Right atrium auricular region (tissue), 2 donors: ENCODE data around the gene PEX6. TPM values are rescaled to one million over a fixed set of nuclear protein-coding genes. Genes with fewer than 3 reads are reported as not detected.

Experiments used
- DNase-seq: peaks from one replicate; pipeline ENCODE4 v3.0.0-alpha.2; 2019; ENCODE audit warnings: low spot score
- H3K27ac ChIP-seq, 2 donors: fragments of 200-600 bp; sonication (generic); 1 replicate in 1 of 2; 2 replicates in 1 of 2; pipeline ENCODE4 v1.5.1; 2016 to 2019
- H3K27me3 ChIP-seq, 2 donors: fragments of 200-600 bp; sonication (generic); one replicate each; pipeline versions ENCODE4 v1.5.1 to v1.6.0; 2017 to 2019
- H3K36me3 ChIP-seq: fragments of 200-600 bp; sonication (generic); one replicate; pipeline ENCODE4 v1.5.1; 2016
- H3K4me1 ChIP-seq, 2 donors: fragments of 200-600 bp; sonication (generic); one replicate each; pipeline versions ENCODE4 v1.5.1 to v1.6.0; 2017 to 2019
- H3K4me3 ChIP-seq, 2 donors: fragments of 200-600 bp; sonication (generic); 1 replicate in 1 of 2; 2 replicates in 1 of 2; pipeline ENCODE4 v1.5.1; 2017 to 2019; ENCODE audit warnings: mild to moderate bottlenecking in 1 of 2, moderate library complexity in 1 of 2
- H3K9me3 ChIP-seq, 2 donors: fragments of 200-600 bp; sonication (generic); one replicate each; pipeline ENCODE4 v1.5.1; 2019
- total RNA-seq, 2 donors: library from RNA; depleted of rRNA; stranded (reverse); fragments of >200 nt; gene quantifications; one replicate each; pipeline ENCODE4 v1.1.0, GENCODE V29; 2016
- TF ChIP-seq, protein P1 (sequence below), 2 donors: fragments of 200-600 bp; sonication (generic); IDR thresholded peaks; one replicate each; pipeline ENCODE4 v1.5.1; 2019; ENCODE audit warnings: antibody characterized with exemption in 2 of 2

The PEX6 gene
- total RNA-seq, 2 donors from 2014 or later: 11.7 to 16.7 TPM

DNA sequence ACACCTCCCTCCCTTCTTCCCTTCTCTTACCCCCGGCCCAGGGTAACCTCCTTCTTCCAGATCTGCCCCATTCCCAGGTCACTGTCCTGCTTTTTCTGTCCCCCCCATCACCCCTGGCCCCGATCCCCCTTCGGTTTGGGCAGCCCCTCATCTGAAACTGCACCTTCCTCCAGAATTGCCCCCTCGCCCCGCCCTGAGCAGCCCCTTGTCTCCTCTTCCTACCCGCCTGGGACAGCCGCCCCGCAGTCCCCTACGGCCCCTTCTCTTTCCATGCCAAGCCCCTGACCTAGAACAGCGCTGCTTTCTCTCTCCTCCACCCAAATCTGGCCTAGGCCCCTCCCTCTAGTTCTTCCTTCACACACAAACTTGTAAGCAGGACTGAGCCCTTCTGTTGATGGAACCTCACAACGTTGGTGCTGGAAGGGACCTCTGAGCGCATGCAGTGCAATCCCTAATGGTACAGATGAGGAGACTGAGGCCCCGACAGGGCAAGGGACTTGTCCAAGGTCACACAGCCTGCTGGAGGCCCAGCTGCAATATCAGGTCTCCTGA lies 6.0 kb upstream of the PEX6 start:
- Histone ChIP-seq H3K27me3 (no peaks in the 10 kb centered on the region), H3K27ac (peak overlapping the region; percentile 78 to 87), H3K4me1 (peaks cover 0 to 52% of the 10 kb centered on the region in 2 donors), H3K36me3 (peaks cover 8% of the 10 kb centered on the region), H3K9me3 (no peaks in the 10 kb centered on the region), H3K4me3 (peak overlapping the region; percentile 67 to 95)
- no peak for DNase-seq
- TF ChIP-seq, protein P1, sequence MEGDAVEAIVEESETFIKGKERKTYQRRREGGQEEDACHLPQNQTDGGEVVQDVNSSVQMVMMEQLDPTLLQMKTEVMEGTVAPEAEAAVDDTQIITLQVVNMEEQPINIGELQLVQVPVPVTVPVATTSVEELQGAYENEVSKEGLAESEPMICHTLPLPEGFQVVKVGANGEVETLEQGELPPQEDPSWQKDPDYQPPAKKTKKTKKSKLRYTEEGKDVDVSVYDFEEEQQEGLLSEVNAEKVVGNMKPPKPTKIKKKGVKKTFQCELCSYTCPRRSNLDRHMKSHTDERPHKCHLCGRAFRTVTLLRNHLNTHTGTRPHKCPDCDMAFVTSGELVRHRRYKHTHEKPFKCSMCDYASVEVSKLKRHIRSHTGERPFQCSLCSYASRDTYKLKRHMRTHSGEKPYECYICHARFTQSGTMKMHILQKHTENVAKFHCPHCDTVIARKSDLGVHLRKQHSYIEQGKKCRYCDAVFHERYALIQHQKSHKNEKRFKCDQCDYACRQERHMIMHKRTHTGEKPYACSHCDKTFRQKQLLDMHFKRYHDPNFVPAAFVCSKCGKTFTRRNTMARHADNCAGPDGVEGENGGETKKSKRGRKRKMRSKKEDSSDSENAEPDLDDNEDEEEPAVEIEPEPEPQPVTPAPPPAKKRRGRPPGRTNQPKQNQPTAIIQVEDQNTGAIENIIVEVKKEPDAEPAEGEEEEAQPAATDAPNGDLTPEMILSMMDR (IDR thresholded peaks at IDR 0.05): no peak

DNA sequence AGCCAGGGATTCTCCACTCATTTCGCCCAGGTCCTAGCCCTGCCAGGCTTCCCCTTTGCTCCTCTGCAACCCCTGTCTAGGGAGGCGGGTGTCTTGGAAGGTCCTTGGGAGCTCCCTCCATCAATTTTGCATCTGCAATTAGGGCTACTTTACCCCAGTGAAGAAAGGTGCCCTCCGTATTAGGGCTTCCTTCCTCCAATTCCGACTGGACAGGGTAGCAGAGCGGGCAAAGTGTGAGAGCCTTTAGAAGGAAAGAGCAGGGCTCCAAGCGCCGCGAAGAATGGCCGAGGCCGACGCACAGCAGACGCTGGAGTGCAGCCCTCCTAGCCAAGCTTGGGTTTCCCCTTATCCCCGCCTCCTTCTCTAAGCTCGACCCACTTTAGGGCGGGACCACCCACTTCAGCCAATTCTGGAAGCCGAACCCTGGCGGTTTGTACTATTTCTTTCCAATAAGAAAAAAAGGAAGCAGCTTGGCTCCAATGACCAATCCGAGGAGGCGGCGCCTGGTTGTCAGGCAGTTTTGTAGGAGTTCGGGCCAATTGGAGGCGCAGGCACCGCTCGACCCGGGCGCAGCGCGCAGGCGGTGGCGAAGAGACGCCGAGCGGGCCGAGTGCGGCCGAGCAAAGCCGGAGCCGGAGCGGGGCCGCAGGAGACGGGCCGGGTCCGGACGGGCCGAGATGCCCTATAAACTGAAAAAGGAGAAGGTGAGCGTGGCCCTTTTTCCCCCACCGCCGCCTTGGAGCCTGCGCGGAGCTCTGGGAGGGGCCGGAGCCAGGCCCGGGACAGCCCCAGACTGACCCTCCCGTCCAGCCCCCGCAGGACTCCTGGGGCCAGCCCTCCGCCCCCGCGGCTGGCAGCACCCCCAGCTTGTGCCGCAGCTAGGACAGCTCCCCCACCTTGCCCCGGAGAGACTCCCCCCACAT lies 5.3 kb upstream of the PEX6 start, which contains the start of gene PPP2R5D:
TSS of gene PPP2R5D (plus strand) at position 570 of the 923 bp plus-strand sequence. CDS start at position 678, 108 bp downstream.
- peak; percentile 99 for DNase-seq
- TF ChIP-seq, protein P1 (IDR thresholded peaks at IDR 0.05): no peak
- H3K4me3 ChIP-seq: peak within 1 kb of the TSS; percentile 67 to 95
- no peaks in the 10 kb centered on the region for H3K9me3 ChIP-seq
- H3K27ac ChIP-seq: peak within 1 kb of the TSS; percentile 78 to 87
- peaks cover 0 to 58% of the 10 kb centered on the region in 2 donors for H3K4me1 ChIP-seq
- peaks cover under 1% of the 10 kb centered on the region for H3K36me3 ChIP-seq
- no peaks in the 10 kb centered on the region for H3K27me3 ChIP-seq

DNA sequence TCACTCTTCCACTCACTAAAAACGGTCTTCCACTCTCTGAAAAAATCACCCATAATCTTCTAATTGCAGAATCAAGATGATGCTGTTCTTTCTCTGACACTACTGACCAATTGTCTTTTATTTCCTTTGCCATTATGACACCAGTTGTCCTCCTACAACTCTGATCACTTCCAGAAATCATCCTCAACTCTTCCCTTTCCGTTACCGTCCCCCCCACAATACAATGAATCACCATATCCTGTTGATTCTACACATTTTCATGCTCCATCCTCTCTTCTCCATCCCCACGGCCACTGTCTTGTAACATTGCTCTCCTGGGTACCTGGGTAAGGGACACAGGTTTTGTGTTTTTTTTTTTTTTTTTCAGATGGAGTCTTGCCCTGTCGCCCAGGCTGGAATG lies 2.9 kb upstream of the PEX6 start:
- no peak overlapping the region for H3K4me3 ChIP-seq
- TF ChIP-seq, protein P1 (IDR thresholded peaks at IDR 0.05): no peak
- no peaks in the 10 kb centered on the region for H3K27me3 ChIP-seq
- H3K4me1 ChIP-seq: peaks cover 0 to 46% of the 10 kb centered on the region in 2 donors
- no peaks in the 10 kb centered on the region for H3K9me3 ChIP-seq
- no peaks in the 10 kb centered on the region for H3K36me3 ChIP-seq
- H3K27ac ChIP-seq: no peak overlapping the region
- DNase-seq: no peak

DNA sequence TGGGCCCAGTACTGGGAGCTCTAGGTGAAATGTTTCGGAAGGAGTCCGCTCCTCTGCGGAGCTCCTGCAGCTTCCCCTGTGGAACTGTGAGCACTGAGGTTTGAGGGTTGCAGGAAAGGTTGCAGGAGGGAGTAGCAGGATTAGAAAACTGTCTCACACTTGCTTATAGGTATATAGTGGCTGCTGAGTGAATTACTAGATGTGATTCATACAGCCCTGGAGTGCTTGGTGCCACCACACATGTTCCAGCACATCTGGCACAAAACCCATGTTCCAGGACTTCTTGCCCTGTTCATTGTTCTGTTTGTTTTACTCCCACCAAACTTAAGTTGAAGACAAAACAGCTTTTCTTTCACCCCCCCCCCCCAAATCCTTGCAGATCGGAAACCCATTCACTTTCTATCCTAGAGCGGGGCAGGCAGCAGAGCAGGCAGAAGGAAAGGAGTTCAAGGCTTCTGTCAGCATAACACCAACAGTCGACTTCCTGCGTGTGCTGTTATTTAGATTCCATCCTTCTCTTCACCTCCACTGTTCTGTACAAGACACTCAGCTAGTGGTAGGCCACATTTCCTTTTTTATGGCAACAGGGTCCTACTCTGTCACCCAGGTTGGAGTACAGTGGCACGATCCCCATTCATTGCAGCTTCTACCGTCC lies 669 bp upstream of the PEX6 start:
- H3K36me3 ChIP-seq: no peaks in the 10 kb centered on the region
- DNase-seq: no peak
- peak overlapping the region; percentile 71 to 95 for H3K4me3 ChIP-seq
- TF ChIP-seq, protein P1 (IDR thresholded peaks at IDR 0.05): no peak
- H3K27me3 ChIP-seq: no peaks in the 10 kb centered on the region
- H3K27ac ChIP-seq: peak overlapping the region; percentile 84
- H3K4me1 ChIP-seq: peaks cover 0 to 25% of the 10 kb centered on the region in 2 donors
- no peaks in the 10 kb centered on the region for H3K9me3 ChIP-seq

DNA sequence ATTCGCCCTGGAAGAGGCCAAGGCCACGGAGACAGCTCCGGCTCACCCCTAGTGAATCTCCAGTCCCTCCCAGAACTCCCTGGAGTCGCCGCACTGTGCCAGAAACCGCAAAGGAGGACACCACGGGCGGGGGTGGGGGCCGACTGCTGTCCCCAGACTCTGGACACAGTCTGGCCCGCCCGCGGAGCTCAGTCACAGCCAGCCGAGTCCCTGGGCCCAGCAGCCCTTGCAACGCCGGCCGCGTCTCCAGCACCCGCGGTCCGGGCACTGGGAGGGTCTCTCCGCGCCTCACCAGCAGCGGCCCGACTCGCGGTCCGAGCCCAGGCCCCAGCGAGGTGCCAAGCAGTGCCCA lies 518 bp downstream of the PEX6 start:
- no peak for DNase-seq
- Histone ChIP-seq H3K27ac (peak overlapping the region; percentile 84), H3K4me3 (peak overlapping the region; percentile 71 to 95), H3K9me3 (no peaks in the 10 kb centered on the region), H3K27me3 (no peaks in the 10 kb centered on the region), H3K4me1 (peaks cover 0 to 20% of the 10 kb centered on the region in 2 donors), H3K36me3 (no peaks in the 10 kb centered on the region)
- TF ChIP-seq, protein P1 (IDR thresholded peaks at IDR 0.05): no peak
